22Rv1 (cell line): ENCODE results near the gene RNF168.
"Not testable (repeated sequence)": the region's sequence is repeated elsewhere in the genome, so short reads cannot be mapped to it uniquely, and the experiment has no call there.

Experiments used
- H3K27ac ChIP-seq: fragments of 450-650 bp; 2 replicates; pipeline ENCODE4 v1.5.1; 2017
- ZFX ChIP-seq: fragments of 450-650 bp; IDR thresholded peaks from 2 replicates; pipeline ENCODE4 v1.6.1; 2017; ENCODE audit warnings: antibody characterized with exemption, borderline replicate concordance
- TF ChIP-seq, protein P1 (sequence below): fragments of 450-650 bp; IDR thresholded peaks from 2 replicates; pipeline ENCODE4 v1.5.1; 2017; ENCODE audit warnings: mild to moderate bottlenecking

The RNF168 gene

DNA sequence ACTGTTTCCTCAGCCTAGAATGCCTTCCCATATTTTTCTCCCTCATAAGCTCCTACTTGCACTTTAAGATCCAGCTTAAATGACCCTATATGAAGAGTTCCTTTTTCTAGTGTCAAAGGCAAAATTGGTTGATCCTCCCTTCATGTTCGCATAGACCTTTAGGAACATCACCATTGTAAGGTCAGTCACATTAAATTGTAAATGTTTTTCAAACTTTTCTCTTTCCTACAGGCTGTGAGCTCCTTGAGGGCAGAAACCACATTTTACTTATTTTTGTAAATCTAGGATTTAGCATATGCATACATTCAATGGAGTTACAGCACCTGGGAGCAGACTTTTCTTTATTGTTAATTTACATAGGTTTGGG is 10.8 kb upstream of the RNF168 start:
- H3K27ac ChIP-seq = no peak overlapping the region

DNA sequence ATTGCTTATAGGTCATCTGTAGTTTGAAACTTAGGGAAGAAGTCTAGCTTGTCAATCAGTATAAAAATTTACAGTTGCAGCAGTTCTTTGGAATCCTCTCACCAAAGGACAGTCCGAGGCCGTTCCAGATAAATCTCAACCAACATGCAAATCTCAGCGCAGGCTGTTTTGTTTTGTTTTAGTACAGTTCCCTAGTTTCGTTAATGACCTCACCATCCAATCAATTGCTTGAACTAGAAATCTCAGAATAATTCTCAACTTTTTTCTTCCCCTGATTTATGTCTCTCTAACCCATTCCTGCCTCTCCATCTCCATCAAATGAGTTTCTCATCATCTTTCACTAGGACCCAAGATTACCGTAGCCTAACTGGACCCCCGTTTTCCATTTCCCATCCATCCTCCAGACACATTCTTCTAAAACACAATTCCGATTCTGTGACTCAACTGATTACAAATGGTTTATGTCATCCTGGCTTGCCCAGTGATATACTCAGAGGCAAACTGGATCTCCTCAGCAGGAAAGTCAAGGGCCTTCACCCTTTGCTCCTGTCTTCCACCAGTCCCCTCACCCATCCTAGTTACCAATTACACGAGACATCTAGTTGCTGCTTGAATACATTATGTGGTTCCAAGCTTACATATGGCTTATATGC is 10.3 kb upstream of the RNF168 start:
- TF ChIP-seq, protein P1, sequence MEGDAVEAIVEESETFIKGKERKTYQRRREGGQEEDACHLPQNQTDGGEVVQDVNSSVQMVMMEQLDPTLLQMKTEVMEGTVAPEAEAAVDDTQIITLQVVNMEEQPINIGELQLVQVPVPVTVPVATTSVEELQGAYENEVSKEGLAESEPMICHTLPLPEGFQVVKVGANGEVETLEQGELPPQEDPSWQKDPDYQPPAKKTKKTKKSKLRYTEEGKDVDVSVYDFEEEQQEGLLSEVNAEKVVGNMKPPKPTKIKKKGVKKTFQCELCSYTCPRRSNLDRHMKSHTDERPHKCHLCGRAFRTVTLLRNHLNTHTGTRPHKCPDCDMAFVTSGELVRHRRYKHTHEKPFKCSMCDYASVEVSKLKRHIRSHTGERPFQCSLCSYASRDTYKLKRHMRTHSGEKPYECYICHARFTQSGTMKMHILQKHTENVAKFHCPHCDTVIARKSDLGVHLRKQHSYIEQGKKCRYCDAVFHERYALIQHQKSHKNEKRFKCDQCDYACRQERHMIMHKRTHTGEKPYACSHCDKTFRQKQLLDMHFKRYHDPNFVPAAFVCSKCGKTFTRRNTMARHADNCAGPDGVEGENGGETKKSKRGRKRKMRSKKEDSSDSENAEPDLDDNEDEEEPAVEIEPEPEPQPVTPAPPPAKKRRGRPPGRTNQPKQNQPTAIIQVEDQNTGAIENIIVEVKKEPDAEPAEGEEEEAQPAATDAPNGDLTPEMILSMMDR = no peak
- no peak for TF ChIP-seq ZFX

More for the DNA sequence above, 10.8 kb upstream of the RNF168 start:
- TF ChIP-seq, protein P1 = no peak
- TF ChIP-seq ZFX = no peak

DNA sequence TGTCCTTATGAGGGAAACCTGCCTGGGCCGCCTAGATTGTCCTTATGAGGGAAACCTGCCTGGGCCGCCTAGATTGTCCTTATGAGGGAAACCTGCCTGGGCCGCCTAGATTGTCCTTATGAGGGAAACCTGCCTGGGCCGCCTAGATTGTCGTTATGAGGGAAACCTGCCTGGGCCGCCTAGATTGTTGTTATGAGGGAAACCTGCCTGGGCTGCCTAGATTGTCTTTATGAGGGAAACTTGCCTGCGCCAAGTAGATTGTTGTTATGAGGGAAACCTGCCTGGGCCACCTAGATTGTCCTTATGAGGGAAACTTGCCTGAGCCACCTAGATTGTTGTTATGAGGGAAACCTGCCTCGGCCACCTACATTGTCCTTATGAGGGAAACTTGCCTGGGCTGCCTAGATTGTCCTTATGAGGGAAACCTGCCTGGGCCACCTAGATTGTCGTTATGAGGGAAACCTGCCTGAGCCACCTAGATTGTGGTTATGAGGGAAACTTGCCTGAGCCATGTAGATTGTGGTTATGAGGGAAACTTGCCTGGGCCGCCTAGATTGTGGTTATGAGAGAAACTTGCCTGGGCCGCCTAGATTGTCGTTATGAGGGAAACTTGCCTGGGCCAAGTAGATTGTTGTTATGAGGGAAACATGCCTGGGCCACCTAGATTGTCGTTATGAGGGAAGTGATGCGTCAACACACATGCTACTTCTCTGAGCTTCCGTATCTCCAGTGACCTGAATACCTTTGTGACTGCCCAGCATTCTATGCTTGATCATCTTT is 8.3 kb upstream of the RNF168 start:
- H3K27ac ChIP-seq = not testable (repeated sequence)

More for the DNA sequence above, 10.3 kb upstream of the RNF168 start:
- H3K27ac ChIP-seq = no peak overlapping the region

DNA sequence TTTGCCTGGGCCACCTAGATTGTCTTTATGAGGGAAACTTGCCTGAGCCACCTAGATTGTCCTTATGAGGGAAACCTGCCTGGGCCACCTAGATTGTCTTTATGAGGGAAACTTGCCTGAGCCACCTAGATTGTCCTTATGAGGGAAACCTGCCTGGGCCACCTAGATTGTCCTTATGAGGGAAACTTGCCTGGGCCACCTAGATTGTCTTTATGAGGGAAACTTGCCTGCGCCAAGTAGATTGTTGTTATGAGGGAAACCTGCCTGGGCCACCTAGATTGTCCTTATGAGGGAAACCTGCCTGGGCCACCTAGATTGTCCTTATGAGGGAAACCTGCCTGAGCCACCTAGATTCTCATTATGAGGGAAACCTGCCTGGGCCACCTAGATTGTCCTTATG is 7.5 kb upstream of the RNF168 start:
- H3K27ac ChIP-seq = not testable (repeated sequence)

DNA sequence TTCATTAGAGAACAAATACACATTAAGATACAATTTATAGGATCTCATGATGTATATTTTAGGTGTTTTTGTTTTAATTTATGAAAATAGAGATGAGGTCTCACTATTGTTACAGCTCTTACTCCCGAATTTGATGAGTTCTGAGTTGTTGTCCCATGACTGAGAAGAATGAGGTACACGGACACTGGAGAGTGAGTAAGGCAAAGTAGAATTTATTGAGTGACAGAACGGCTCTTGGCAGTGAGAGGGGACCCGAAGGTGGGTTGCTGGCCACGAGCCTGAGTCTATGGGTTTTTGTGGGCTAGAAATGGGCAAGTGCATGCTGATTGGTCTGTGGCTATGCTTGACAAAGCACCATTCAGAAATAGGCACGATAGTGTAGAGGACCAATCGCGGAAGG is 3.1 kb upstream of the RNF168 start:
- H3K27ac ChIP-seq = no peak overlapping the region

DNA sequence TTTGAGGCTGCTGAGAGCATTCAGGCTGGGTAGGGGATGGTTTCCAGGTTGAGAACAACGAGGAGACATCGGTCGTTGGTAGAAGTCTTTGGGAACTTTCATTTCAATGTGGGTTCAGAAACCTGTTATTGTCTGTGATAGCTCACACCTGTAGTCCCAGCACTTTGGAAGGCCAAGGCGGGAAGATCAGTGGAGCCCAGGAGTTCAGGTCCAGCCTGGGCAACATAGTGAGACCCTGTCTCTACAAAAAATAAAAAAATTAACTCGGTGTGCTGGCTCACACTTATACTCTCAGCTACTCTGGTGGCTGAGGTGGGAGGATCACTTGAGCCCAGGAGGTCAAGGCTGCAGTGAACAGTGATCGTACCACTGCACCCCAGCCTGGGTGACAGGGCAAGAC is 988 bp upstream of the RNF168 start:
- peak overlapping the region; percentile 95; the same call in 1 of the 2 replicates for H3K27ac ChIP-seq
- TF ChIP-seq ZFX = no peak
- TF ChIP-seq, protein P1 = no peak

More for the DNA sequence above, 3.1 kb upstream of the RNF168 start:
- TF ChIP-seq ZFX = no peak
- TF ChIP-seq, protein P1 = no peak

DNA sequence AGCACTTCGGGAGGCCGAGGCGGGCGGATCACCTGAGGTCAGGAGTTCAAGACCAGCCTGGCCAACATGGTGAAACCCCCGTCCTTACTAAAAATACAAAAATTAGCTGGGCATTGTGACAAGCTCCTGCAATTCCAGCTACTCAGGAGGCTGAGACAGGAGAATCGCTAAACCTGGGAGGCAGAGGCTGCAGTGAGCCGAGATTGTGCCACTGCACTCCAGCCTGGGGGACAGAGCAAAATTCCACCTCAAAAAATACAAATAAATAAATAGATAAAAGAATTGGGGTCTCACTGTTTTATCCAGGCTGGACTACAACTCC is 470 bp upstream of the RNF168 start:
- H3K27ac ChIP-seq = peak overlapping the region; percentile 95

DNA sequence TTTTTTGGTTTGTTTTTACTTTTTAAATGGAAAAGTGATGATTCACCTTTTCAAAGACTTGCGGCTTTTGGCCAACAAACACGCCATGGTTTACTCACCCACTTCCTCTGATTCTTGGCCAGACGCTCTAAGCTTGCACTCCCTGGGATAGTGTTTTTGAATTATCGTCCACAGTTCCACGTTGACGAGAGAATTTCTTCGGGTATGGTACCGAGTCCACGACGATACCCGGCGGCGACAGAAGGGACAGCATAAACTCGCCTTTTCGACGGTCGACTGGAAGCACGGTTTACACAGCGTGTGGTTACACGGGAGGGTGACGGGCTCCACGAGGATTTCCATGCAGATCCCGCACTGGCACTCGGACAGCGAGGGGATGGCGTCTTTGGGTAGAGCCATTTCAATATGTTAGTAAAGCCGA is 783 bp downstream of the RNF168 start:
- peak overlapping the region; percentile 95 for H3K27ac ChIP-seq
- TF ChIP-seq ZFX = no peak
- TF ChIP-seq, protein P1 = no peak
